ENCODE results near the gene TSHR.
"Not testable (repeated sequence)": the region's sequence is repeated elsewhere in the genome, so short reads cannot be mapped to it uniquely, and the experiment has no call there.

Gene TSHR

DNA sequence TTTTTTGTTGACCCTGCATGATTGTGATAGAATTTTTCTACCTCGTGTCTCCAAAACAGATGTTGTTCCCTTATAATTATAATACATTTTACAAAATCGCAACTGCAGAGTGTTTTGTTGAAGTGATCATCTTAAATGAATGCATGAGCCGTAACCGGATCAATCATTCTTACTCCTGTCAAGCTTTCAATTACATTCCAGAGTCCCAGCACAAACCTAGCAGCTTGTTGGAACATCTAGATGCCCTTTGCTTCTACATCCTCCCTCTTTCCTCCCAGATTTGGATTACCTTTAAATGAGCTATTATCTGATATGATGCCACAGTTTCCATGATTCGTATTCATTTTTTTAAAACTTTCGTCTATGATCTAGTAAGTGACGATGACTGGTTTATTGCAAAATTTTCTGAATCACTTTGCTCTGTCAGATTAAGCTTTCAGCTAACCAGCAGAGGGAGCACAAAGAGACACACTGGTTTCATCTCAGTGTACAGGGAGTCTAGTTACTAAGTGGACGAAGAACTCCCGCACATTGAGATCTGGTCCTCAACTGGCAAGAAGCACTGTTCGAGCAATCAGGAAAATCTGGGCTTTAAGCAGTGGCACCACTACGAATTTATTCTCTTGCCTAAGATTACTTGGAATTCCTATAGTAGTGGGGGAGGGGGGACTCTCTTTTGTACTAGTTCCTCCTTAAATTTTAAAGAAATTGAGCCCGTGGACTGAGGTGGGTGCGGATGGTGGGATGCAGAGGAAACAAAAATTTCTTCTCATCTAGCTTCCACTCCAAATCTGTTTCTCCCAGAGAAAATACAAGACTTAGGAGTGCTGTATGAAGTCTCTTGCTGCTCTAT is 40.9 kb downstream of the TSHR start:
- peak; percentile 84 for DNase-seq (ENCODE audit: low read depth)

DNA sequence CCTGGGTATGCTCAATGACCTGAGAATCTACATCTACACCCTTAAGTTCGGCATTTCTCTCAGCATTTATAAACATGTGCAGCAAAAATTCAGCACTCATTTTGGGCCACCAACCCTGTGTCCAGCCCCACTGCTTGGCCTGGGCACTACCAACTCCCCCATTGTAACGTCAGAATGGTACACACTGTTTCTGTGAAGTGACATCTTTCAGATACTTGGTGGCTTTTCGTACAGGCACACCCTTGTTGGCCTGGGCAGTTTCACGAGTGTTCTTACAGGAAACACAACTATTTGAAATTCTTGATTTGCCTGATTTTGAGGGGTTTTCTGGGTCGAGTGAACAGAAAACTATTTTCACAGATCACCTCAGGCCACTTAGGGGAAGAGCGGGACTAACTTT is 46.0 kb downstream of the TSHR start:
- no peak for DNase-seq (ENCODE audit: low read depth)

DNA sequence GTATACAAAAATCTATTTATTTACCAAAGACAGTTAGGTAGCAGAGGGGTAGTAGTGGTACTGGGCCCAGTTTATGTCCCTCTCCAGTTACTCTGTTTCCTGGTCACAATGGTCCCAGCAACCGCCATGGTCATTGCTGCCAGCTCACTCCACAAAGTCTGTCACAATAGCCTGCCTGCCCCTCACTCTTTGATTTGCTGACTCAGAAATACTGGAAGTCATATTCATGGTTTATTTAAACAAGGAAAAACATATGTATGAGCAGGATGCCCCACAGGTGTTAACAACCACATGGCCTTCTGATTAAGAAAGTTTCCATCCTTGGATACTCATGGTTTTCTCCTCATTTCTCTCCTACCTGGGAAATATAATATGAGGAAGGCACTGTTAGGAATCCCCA is 49.2 kb downstream of the TSHR start:
- no peak for DNase-seq (ENCODE audit: low read depth)

DNA sequence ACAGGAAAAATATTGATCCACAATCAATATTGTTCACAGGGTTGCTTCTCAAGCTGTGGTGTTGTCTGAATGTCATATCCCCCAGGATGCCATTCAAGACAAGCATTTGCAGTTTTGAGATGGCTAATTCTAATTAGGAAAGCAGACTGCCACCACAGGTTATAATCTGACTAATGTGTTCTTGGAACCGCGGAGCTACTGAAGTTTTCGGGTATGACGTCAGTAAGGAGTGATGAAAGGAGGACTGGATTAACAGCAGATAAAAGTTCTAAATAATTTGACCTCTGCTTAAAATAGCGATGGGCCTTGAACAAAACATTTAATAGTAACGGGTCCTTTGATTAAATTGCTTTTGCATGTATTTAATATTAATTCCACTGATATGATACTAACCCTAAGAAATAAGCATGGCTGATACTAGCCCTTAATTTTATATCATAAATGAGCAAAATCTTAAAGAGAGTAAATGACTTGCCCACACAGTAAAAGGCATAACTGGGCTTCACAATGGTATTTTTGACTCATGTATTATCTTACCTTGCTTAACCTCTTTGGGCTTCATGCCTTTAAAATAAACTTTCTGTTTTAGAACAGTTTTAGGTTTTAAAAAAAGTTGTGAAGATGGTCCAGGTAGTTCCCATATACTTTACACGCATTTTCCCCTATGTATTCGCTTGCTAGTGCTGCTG is 50.3 kb downstream of the TSHR start:
- DNase-seq (ENCODE audit: low read depth): no peak

DNA sequence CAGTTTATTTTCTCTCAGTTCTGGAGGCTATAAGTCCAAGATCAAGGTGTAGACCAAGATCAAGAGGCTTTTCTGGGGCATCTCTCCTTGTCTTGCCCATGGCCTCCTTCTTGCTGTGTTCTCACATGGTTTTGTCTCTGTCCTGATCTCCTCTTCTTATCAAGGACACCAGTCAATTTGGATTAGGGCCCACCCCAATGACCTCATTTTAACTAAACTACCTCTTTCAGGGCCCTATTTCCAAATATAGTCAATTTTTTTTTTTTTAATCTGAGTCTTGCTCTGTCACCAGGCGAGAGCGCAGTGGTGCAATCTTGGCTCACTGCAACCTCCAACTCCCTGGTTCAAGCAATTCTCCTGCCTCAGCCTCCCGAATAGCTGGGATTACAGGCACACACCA is 50.8 kb downstream of the TSHR start:
- no peak for DNase-seq (ENCODE audit: low read depth)

DNA sequence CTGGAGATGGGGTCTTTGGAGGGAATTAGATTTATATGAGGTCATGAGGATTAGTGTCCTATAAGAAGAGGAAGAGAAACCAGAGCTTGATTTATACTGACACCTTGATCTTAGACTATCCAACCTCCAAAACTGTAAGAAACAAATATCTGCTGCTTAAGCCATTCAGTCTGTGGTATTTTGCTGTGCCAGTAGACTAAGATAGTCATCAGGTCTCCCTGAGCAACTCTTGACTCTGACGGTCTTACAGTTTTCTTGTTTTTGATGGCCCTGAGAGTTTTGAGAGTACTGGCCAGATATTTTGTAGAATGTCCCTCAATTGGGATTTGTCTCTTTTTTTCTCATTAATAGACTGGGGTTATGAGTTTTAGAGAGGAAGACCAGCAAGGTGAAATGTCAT is 51.7 kb downstream of the TSHR start:
- no peak for DNase-seq (ENCODE audit: low read depth)

DNA sequence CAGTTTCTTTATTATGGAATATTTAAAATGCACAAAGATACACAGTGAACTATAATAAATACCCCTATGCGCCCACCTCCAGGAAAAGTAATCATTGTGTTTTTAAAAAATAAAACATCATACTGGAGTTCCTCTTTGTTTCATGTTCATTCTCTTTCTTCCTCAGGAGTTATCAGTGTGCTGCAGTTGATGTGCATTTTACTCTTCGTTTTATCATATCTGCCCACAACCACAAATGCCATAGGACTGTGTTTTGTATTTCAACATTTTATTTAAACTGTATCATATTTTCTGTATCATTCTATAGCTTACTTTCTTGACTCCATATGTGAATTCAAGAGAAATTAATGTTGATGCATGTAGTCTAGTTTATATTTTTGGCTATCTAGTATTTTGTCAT is 53.9 kb downstream of the TSHR start:
- no peak for DNase-seq (ENCODE audit: low read depth)

DNA sequence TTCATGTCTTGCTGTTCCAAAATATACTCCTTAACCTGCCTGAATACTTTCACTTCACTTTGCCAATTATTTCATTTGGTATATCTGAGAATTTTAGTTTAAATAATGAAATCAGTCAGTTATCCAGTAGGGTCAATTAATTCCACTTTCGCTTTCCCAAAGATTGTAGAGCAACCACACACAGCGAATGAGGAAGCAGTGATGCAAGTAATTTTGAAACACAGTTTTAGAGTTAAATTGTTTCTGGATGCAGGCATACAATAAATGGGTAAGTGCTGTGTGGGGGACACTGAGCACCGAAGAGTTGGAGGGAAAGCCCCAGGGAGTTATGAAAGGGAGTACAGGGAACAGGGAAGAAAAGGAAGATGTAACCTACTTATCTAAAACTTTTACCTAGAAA is 62.8 kb downstream of the TSHR start:
- no peak for DNase-seq (ENCODE audit: low read depth)

DNA sequence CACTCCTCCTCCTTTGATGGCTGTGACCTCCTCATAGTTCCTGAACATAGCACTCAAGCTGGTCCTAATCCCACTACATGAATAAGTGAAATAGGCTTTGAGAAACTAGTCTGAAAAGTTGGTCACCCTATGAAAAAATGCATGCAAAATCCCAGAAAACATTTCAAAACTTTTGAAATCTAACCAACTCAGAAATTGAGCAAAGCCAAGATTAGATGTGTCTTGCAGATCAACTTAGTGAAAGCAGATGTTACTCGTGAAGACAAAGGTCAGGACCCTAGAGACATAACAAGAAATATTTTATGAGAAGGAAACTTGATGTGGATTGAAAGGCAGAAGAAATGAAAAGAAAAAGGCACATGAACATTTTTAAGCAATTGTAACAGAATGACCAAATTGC is 63.3 kb downstream of the TSHR start:
- peak; percentile 27 for DNase-seq (ENCODE audit: low read depth)

DNA sequence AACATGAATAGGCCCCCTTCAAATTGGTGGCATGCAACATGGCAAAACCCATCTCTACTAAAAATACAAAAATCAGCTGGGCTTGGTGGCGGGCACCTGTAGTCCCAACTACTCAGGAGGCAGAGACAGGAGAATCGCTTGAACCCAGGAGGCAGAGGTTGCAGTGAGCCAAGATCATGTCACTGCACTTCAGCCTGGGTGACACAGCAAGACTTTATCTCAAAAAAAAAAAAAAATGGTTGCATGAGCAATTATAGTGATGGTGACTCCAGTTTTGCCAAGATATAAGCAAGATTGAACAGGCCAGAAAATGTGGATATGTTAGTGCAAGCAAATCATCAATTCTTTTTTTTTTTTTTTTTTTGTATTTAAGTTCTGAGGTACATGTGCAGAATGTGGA is 63.7 kb downstream of the TSHR start:
- not testable (repeated sequence) for DNase-seq (ENCODE audit: low read depth)

DNA sequence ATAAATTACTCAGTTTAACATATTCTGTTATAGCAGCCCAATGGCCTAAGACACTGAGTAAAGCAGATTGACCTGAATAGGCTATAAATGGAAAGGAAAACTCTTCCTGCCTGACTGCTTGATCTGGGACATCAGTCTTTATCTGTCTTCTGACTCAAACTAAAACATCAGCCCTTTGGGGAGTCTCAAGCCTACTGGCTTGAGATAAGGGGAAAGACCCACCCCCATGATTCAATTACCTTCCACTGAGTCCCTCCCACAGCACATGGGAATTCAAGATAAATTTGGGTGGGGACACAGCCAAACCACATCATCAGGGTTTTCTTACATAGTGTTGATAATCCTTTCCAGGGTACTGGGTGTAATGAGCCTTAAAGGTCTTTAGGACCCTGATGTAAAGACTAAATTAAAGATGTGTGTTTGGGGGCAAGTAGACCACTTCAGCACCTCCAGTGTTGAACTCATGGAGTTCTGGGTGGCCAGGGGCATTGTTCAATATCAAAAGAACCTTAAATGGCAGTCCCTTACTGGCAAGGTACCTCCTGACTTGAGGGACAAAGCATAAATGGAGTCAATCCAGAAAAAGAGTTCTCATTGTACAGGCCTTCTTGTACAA is 67.8 kb downstream of the TSHR start:
- DNase-seq (ENCODE audit: low read depth): no peak

DNA sequence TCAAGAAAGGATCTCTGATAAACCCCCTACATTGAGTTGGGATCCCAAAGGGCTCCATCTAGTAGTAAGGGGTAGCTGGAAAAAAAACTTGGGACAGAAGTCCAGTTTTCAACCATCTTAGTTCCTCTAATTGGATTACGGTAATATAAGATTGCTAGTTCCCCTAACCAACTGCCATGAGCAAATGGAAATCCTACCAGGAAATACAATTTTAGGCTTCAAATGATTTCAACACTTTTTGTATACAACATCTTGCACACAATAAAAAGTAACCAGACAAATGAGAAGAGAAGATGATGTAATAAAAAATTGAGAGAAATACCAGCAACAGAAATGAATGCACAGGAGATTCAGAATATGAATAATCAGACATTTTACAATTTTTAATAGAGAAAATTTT is 73.0 kb downstream of the TSHR start:
- no peak for DNase-seq (ENCODE audit: low read depth)

DNA sequence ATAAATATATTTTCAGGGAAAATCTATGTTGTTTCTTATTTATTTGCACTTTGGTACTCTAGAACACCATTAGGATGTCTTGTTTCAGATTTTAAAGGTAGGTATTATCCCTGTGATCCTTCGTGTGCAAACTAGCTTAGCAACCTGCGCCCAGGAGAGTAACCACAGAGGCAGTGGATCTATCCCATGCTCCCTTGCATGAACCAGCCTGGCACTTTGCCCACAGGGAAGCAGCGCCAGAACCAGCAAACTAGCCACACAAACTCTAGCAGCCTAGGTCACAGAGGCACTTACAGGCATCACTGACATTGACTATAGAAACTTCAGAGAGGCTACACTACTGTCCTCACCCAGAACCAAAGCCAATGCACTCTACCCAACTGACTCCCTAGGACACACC is 76.1 kb downstream of the TSHR start:
- no peak for DNase-seq (ENCODE audit: low read depth)

DNA sequence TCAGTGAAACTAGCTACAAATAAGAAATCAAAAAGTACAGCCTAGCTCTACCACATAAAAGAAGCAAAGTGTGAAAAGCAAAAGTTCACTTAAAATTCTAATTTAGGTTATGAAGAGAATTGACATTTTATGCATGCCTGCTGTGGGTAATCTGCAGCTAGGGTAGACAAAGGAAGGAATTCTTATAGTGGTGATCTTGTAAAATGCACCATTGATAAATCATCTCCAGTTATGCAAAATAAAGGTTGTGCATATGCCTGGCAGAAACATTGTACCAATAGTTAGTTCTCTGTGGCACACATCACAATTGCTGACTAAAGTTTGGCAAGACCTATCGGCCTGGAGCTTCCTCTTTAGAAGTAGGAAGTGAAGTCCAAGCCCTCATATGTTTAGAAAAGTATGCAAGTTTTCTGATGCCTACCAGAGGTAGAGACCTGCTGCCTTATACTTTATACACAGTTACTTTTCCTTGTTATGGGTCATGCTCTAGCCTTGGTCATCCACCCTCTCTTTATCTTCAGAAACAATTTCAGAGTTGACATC is 78.3 kb downstream of the TSHR start:
- DNase-seq (ENCODE audit: low read depth): no peak

DNA sequence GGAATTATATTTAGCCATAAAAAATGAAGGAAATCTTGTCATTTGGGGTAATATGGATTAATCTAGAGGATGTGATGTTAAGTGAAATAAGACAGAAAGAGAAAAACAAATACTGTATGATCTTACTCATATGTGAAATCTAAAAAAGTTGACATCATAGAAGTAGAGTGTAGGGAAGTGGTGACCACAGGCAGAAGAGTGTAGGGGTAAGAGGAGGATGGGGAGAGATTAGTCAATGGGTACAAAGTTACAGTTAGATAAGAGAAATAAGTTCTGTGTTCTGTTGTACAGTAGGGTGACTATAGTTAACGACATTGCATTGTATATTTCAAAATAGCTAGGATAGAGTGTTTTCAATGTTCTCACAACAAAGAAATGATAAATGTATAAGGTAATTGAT is 87.0 kb downstream of the TSHR start:
- no peak for DNase-seq (ENCODE audit: low read depth)

DNA sequence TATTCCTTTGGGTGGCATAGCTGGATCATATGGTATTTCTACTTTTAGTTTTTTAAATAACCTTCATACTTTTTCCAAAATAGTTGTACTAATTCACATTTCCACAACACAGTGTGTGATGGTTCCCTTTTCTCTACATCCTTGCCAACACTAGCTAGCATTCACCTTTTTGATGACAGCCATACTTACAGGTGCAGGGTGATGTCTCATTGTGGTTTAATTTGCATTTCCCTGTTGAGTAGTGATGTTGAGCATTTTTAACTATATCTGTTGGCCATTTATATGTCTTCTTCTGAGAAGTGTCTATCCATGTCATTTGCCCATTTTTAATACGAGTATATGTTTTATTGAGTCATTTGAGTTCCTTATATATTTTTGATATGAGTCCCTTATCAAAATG is 96.1 kb downstream of the TSHR start:
- DNase-seq (ENCODE audit: low read depth): no peak

DNA sequence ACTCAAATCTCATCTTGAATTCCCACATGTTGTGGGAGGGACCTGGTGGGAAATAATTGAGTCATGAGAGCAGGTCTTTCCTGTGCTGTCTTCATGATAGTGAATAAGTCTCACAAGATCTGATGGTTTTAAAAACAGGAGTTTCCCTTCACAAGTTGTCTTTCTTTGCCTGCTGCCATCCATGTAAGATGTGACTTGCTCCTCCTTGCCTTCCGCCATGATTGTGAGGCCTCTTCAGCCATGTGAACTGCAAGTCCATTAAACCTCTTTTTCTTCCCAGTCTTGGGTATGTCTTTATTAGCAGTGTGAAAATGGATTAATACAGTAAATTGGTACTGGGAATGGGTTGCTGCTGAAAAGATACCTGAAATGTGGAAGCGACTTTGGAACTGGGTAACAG is 98.6 kb downstream of the TSHR start:
- DNase-seq (ENCODE audit: low read depth): not testable (repeated sequence)

DNA sequence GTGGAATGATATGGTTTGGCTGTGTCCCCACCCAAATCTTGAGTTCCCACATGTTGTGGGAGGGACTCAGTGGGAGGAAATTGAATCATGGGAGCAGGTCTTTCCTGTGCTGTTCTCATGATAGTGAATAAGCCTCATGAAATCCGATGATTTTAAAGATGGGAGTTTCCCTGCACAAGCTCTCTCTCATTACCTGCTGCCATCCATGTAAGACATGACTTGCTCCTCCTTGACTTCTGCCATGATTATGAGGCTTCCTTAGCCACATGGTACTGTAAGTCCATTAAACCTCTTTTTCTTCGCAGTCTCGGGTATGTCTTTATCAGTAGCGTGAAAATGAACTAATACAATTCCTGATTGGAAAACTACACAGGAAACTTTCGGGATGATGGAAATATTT is 100.5 kb downstream of the TSHR start:
- DNase-seq (ENCODE audit: low read depth): no peak

DNA sequence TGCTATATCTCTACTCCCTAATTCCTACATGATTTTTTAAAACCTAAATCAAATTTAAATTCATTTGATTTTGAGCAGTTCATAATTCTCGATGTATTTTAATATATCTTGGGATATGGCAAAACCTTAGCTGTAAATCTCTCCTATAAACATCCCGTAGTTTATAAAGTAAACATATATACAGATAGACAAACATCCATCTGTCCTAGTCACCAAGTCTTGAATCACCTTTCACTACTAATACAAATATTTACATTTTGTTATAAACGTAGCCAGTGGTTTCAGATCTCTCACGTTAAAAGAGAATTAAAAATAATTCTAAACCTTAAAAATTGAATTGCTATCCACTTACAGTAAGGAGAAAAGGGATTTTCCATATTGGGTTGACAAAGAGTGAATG is 107.0 kb downstream of the TSHR start:
- no peak for DNase-seq (ENCODE audit: low read depth)

DNA sequence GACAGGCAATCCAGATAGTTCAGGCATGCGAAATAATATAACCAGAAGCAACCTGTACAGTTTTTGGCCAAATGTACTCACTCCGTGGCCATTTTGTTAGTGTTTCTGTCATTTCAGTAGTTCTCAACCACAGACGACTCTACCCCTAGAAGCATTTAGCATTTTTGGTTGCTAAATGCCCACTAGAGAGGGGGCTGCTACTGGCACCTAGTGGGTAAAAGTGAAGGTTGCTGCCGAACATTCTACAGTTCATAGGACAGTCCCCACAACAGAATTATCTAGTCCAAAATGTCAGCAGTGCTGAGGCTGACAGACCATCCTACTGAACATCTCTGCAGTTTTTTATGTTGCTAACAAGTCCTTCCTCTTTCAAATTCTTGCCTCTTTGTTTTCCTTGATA is 107.4 kb downstream of the TSHR start:
- DNase-seq (ENCODE audit: low read depth): no peak

DNA sequence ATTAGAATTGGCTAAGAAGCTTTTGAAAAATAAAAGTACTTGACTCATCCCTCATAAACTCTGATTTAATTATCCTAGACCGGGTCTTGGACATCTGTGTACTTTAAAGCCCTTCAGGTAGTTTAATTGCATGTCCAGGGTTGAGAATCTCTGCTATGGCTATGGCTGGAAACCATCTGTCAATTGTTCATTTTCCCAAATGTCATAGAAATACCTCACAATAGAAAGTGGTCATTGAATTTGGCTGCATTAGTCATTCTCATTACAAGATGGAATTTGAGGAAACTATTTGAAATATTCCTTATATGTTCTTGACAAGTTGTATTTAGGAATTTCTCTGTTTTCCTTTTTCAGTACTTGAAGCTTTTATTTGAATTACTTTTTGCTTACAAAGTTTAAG is 111.3 kb downstream of the TSHR start:
- no peak for DNase-seq (ENCODE audit: low read depth)

DNA sequence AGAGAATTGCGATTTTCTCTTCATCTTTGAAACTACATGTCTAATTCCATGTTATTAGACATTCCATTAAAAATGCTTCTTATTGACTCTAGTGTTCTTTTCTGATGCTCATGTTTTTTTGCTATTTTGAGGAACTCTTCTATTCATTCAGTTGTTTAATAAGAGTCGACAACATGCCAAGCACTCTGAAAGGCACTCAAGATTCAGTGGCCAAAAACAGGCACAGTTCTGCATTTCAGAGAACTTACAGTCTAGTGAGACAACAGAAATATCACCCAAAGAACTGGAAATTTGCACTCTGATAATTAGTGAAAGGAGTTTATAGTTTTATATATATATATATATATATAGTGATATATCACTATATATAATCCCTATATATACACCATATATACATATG is 111.7 kb downstream of the TSHR start:
- no peak for DNase-seq (ENCODE audit: low read depth)

DNA sequence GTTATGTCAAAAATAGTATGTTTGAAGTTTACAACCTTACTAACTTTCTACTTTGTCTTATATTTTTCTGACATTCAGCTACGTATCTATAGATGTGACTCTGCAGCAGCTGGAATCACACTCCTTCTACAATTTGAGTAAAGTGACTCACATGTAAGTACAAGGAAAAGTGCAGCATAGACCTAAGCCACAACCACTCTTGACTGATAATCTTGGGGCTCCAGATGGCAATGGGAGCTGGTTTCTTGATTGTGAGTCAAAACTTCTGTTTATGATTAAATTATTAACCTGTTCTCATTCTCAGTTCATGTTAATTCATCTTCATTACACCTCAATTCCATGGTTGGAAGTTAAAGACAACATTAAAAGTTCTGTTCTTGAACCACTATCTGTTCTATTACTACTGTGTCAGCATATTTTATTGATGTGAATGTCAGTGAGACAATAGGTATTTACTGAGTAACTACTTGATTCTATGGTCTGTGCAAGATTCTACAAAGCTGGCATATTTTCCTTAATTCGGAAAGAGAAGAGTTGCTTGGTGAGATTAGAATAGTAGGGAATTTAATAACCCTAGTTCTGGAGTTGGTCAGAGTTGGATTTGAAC is 112.9 kb downstream of the TSHR start:
- no peak for DNase-seq (ENCODE audit: low read depth)

All from fibroblast of gingiva (primary cell).